Panc1 (cell line): ENCODE data around the gene USP12.

Experiments used
- POLR2AphosphoS5 ChIP-seq: IDR thresholded peaks from 2 replicates; pipeline ENCODE4 v1.6.1; 2012; ENCODE audit warnings: mild to moderate bottlenecking, low read depth, low read length, moderate library complexity
- REST ChIP-seq, 2 experiments: IDR thresholded peaks; 2 replicates each; pipeline ENCODE4 v1.6.1; 2011 to 2012; ENCODE audit warnings: low read depth in 2 of 2, control low read depth in 1 of 2, low read length in 1 of 2, mild to moderate bottlenecking in 1 of 2, moderate library complexity in 1 of 2; ENCODE audit not compliant: insufficient read depth in 1 of 2
- SIN3A ChIP-seq: IDR thresholded peaks from 2 replicates; pipeline ENCODE4 v1.6.1; 2012; ENCODE audit warnings: low read depth, mild to moderate bottlenecking, low read length, moderate library complexity, borderline replicate concordance; ENCODE audit not compliant: insufficient read depth
- TCF7L2 ChIP-seq: IDR thresholded peaks from 2 replicates; pipeline ENCODE4 v1.6.1; 2011; ENCODE audit warnings: mild to moderate bottlenecking, low read depth, low read length, inconsistent platforms
- TF ChIP-seq, protein P1 (sequence below): fragments of 450-650 bp; IDR thresholded peaks from 2 replicates; pipeline ENCODE4 v1.5.1; 2017; ENCODE audit warnings: mild to moderate bottlenecking

DNA sequence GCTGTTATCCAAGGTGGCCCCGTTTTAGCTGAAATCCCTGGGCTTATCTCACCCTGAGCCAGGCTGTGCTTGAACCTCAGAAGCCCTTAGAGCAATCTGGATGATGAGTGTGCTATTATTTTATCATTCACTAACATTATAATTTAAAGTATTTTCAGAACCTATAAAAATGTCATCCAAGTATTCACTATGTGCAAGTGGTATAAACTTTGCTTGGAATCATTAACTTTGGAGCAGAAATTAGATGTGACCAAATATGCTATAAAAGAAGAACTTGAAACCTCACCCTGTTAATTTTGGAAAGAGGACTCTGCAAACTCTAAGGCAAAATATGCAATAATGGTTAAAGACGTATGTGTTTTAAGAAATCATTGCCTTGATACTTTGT, 147.5 kb downstream of the USP12 start:
- TF ChIP-seq, protein P1, sequence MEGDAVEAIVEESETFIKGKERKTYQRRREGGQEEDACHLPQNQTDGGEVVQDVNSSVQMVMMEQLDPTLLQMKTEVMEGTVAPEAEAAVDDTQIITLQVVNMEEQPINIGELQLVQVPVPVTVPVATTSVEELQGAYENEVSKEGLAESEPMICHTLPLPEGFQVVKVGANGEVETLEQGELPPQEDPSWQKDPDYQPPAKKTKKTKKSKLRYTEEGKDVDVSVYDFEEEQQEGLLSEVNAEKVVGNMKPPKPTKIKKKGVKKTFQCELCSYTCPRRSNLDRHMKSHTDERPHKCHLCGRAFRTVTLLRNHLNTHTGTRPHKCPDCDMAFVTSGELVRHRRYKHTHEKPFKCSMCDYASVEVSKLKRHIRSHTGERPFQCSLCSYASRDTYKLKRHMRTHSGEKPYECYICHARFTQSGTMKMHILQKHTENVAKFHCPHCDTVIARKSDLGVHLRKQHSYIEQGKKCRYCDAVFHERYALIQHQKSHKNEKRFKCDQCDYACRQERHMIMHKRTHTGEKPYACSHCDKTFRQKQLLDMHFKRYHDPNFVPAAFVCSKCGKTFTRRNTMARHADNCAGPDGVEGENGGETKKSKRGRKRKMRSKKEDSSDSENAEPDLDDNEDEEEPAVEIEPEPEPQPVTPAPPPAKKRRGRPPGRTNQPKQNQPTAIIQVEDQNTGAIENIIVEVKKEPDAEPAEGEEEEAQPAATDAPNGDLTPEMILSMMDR: no peak
- TF ChIP-seq POLR2AphosphoS5 (no peak), SIN3A (no peak), TCF7L2 (no peak), REST (IDR thresholded peaks at IDR 0.05; ENCODE audit: insufficient read depth in 1 of 2, low read depth in 2 of 2, low read length in 1 of 2) (no peak)
